HepG2 (cell line): Measurements from ENCODE around the gene GPR39. TPM values are rescaled to one million over a fixed set of nuclear protein-coding genes. Genes with fewer than 3 reads are reported as not detected.

ENCODE experiments used
- ATAC-seq: fragments of 200-7000 bp; cut with Tn5 transposase; 3 replicates; pipeline ENCODE4 v1.9.1; 2020; ENCODE audit warnings: mild to moderate bottlenecking, moderate library complexity
- BruUV-seq: library from RNA; stranded (reverse); fragments of 400-500 nt; replicated peaks from 2 replicates; lab custom pipeline; 2021; lab: Mats Ljungman, UMichigan
- CTCF ChIA-PET: fragments of 300-600 bp; formaldehyde crosslinking; extraction: SDS; loops from one replicate; lab custom pipeline; 2021; ENCODE audit warnings: low total read pairs, inconsistent platforms, low intra/inter-chr PET ratio; lab: Yijun Ruan, JAX
- POLR2A ChIA-PET: fragments of 350-600 bp; sonication (Branson Sonifier 250); formaldehyde crosslinking; loops from one replicate; lab custom pipeline; 2020; ENCODE audit warnings: antibody characterized with exemption, inconsistent platforms; lab: Yijun Ruan, JAX
- DNase-seq: peaks from one replicate; pipeline ENCODE4 v3.0.0-alpha.2; 2015; ENCODE audit warnings: low spot score
- FAIRE-seq: peaks from 3 replicates; lab custom pipeline; 2011; peaks lifted over from hg19 to GRCh38; lab: Jason Lieb, UNC
- H2AFZ ChIP-seq: one replicate; pipeline ENCODE4 v1.6.1; 2011; ENCODE audit warnings: low read length, inconsistent platforms
- H3K27ac ChIP-seq: fragments of 300-600 bp; 3 replicates; pipeline ENCODE4 v1.8.0; 2011; ENCODE audit warnings: mixed run types, mild to moderate bottlenecking, mixed read lengths, low read length, inconsistent platforms; ENCODE audit not compliant: insufficient read depth; ENCODE audit errors: extremely low read length
- H3K27me3 ChIP-seq, 2 experiments: fragments of 200-600 bp in 1 of 2; 2 replicates in 1 of 2; 3 replicates in 1 of 2; pipeline versions ENCODE4 v1.6.0 to v1.8.0; 2011; ENCODE audit warnings: low read length in 2 of 2, mild to moderate bottlenecking in 2 of 2, moderate library complexity in 2 of 2, inconsistent platforms in 1 of 2; ENCODE audit not compliant: insufficient read depth in 2 of 2, control insufficient read depth in 1 of 2
- H3K36me3 ChIP-seq, 2 experiments: fragments of 200-600 bp in 1 of 2; replicated peaks in 1 of 2; 2 replicates in 1 of 2; 3 replicates in 1 of 2; pipeline versions ENCODE4 v1.5.1 to v1.8.0; 2011; ENCODE audit warnings: low read length in 2 of 2, inconsistent platforms in 1 of 2; ENCODE audit not compliant: insufficient read depth in 2 of 2, control insufficient read depth in 1 of 2
- H3K4me1 ChIP-seq: 2 replicates; pipeline ENCODE4 v1.5.1; 2012; ENCODE audit warnings: low read length, inconsistent platforms; ENCODE audit not compliant: insufficient read depth
- H3K4me2 ChIP-seq: 2 replicates; pipeline ENCODE4 v1.6.0; 2011; ENCODE audit warnings: low read depth, low read length, inconsistent platforms
- H3K4me3 ChIP-seq, 3 experiments: fragments of 200-600 bp in 1 of 3; sonication (generic), shearing (Covaris generic) in 1 of 3; replicated peaks in 1 of 3; 2 replicates each; pipeline ENCODE4 v1.5.1; 2011 to 2016; ENCODE audit warnings: low read length in 3 of 3, inconsistent platforms in 2 of 3, low read depth in 2 of 3, mild to moderate bottlenecking in 2 of 3, control low read depth in 1 of 3, mixed read lengths in 1 of 3; ENCODE audit not compliant: insufficient read depth in 1 of 3
- H3K79me2 ChIP-seq: one replicate; pipeline ENCODE4 v1.6.1; 2011; ENCODE audit warnings: low read length, inconsistent platforms; ENCODE audit not compliant: insufficient read depth
- H3K9ac ChIP-seq: 2 replicates; pipeline ENCODE4 v1.6.0; 2011; ENCODE audit warnings: mild to moderate bottlenecking, low read depth, low read length, inconsistent platforms; ENCODE audit not compliant: insufficient read depth
- H3K9me3 ChIP-seq: 2 replicates; pipeline ENCODE4 v1.5.1; 2012; ENCODE audit warnings: mild to moderate bottlenecking, low read length
- H4K20me1 ChIP-seq: 2 replicates; pipeline ENCODE4 v1.6.0; 2011; ENCODE audit warnings: inconsistent platforms, mild to moderate bottlenecking, low read length, moderate library complexity; ENCODE audit not compliant: insufficient read depth
- AGO2 ChIP-seq: fragments of 200-400 bp; formaldehyde crosslinking; optimal IDR thresholded peaks from 2 replicates; pipeline ENCODE3; 2017; ENCODE audit warnings: mild to moderate bottlenecking, low read depth, low read length, moderate library complexity
- AKAP8 ChIP-seq: sonication (generic); formaldehyde crosslinking; IDR thresholded peaks from 2 replicates; pipeline ENCODE4 v1.5.1; 2020; ENCODE audit warnings: mild to moderate bottlenecking, missing genetic modification reagents
- BCL3 ChIP-seq: sonication (generic); formaldehyde crosslinking; IDR thresholded peaks from 2 replicates; pipeline ENCODE4 v1.5.1; 2020; ENCODE audit warnings: mild to moderate bottlenecking, missing genetic modification reagents, moderate library complexity
- CHD4 ChIP-seq: fragments of 200-600 bp; sonication (generic); IDR thresholded peaks from 2 replicates; pipeline ENCODE4 v1.7.0; 2017; ENCODE audit warnings: mild to moderate bottlenecking, low read length, borderline replicate concordance
- E2F2 ChIP-seq: sonication (generic); formaldehyde crosslinking; IDR thresholded peaks from 2 replicates; pipeline ENCODE4 v1.4.0; 2020; ENCODE audit warnings: missing genetic modification reagents, borderline replicate concordance
- HMG20B ChIP-seq: conservative IDR thresholded peaks from 2 replicates; pipeline ENCODE4 v1.6.1; 2016; ENCODE audit warnings: missing genetic modification reagents, missing compliant biosample characterization
- IKZF1 ChIP-seq: fragments of 450-650 bp; IDR thresholded peaks from 2 replicates; pipeline ENCODE4 v1.7.1; 2016
- MEF2D ChIP-seq: sonication (generic); formaldehyde crosslinking; IDR thresholded peaks from 2 replicates; pipeline ENCODE4 v1.5.1; 2020; ENCODE audit warnings: mild to moderate bottlenecking, missing genetic modification reagents
- NFE2L2 ChIP-seq: fragments of 150-350 bp; IDR thresholded peaks from 2 replicates; pipeline ENCODE4 v1.6.1; 2014; ENCODE audit warnings: low read length
- PRDM10 ChIP-seq: sonication (generic); formaldehyde crosslinking; IDR thresholded peaks from 2 replicates; pipeline ENCODE4 v1.4.0; 2020; ENCODE audit warnings: low read depth, missing genetic modification reagents
- XRCC5 ChIP-seq: fragments of 200-400 bp; formaldehyde crosslinking; optimal IDR thresholded peaks from 2 replicates; pipeline ENCODE3; 2017; ENCODE audit warnings: mild to moderate bottlenecking, low read length
- ZBTB1 ChIP-seq: sonication (generic); formaldehyde crosslinking; IDR thresholded peaks from 2 replicates; pipeline ENCODE4 v1.4.0; 2020; ENCODE audit warnings: missing genetic modification reagents, borderline replicate concordance
- ZNF224 ChIP-seq: sonication (generic); formaldehyde crosslinking; IDR thresholded peaks from 2 replicates; pipeline ENCODE4 v1.5.0; 2020; ENCODE audit warnings: mild to moderate bottlenecking, missing genetic modification reagents
- ZNF274 ChIP-seq: sonication (generic); formaldehyde crosslinking; IDR thresholded peaks from 2 replicates; pipeline ENCODE4 v1.5.1; 2020; ENCODE audit warnings: mild to moderate bottlenecking, missing genetic modification reagents
- ZNF501 ChIP-seq: sonication (generic); formaldehyde crosslinking; IDR thresholded peaks from 2 replicates; pipeline ENCODE4 v1.5.1; 2020; ENCODE audit warnings: mild to moderate bottlenecking, moderate library complexity, missing genetic modification reagents
- ZNF510 ChIP-seq: sonication (generic); formaldehyde crosslinking; IDR thresholded peaks from 2 replicates; pipeline ENCODE4 v1.4.0; 2020; ENCODE audit warnings: low read depth, mild to moderate bottlenecking, missing genetic modification reagents
- ZNF839 ChIP-seq: sonication (generic); formaldehyde crosslinking; IDR thresholded peaks from 2 replicates; pipeline ENCODE4 v1.4.0; 2020; ENCODE audit warnings: missing genetic modification reagents, mild to moderate bottlenecking, borderline replicate concordance
- ZNF891 ChIP-seq: sonication (generic); formaldehyde crosslinking; IDR thresholded peaks from 2 replicates; pipeline ENCODE4 v1.5.0; 2020; ENCODE audit warnings: mild to moderate bottlenecking, missing genetic modification reagents
- WGBS: methylation state at CpG from one replicate; pipeline ENCODE4 v1.1.6; 2017; ENCODE audit warnings: low lambda C conversion rate; 5-methylcytosine and 5-hydroxymethylcytosine counted together
- in situ Hi-C: cut with HindIII; loops from 2 replicates; pipeline ENCODE4 v1.10.0; 2017; ENCODE audit warnings: low pct_unique_long_range_greater_than_20kb; ENCODE audit not compliant: extremely low pct_ligation_motif_present
- intact Hi-C: fragments of 100-400 bp; cut with micrococcal nuclease; formaldehyde crosslinking; loops from one replicate; pipeline ENCODE4 v1.10.0; 2022; ENCODE audit not compliant: unreplicated experiment
- polyA plus RNA-seq, 8 experiments: library from polyadenylated mRNA; depleted of rRNA in 3 of 8; stranded (reverse) in 7 of 8; unstranded in 1 of 8; fragments of >200 nt; fragmentation: Illumina TruSeq in 4 of 8; extraction: Trizol in 4 of 8; gene quantifications; 2 replicates each; pipeline versions ENCODE4 v1.2.1 to v1.2.3, GENCODE V29; 2011 to 2016; ENCODE audit warnings: low read depth in 4 of 8, missing spikeins in 1 of 8, mixed read lengths in 1 of 8; ENCODE audit not compliant: insufficient read depth in 1 of 8
- total RNA-seq, 5 experiments: library from RNA; depleted of rRNA; stranded (reverse); fragments of >200 nt; fragmentation: Illumina TruSeq; extraction: Trizol; gene quantifications; 2 replicates each; pipeline ENCODE4 v1.2.3, GENCODE V29; 2016; ENCODE audit warnings: low read depth in 1 of 5
- TF ChIP-seq, protein P1 (sequence below): sonication (generic); formaldehyde crosslinking; conservative IDR thresholded peaks from 2 replicates; pipeline ENCODE4 v1.4.0; 2020; ENCODE audit warnings: missing genetic modification reagents

The GPR39 gene
- total and polyA plus RNA-seq, 2 of the 13 experiments (the other 11 are each of a cell fraction or from before 2014, with no cell fraction given) = 0.16 to 0.62 TPM

GRCh38 chr2:132426656-132427055 is 10.1 kb downstream of the GPR39 start:
- no peak overlapping the region for H3K9ac ChIP-seq
- intact Hi-C loops = no loop called here
- 53% methylated on average over 5 of the region's 5 CpGs for WGBS
- CTCF ChIA-PET = no interaction called here
- TF ChIP-seq ZNF839 (CRISPR knock-in tag) (no peak), NFE2L2 (no peak), IKZF1 (no peak), PRDM10 (CRISPR knock-in tag) (no peak), ZNF501 (CRISPR knock-in tag) (no peak), XRCC5 (no peak), CHD4 (no peak), MEF2D (CRISPR knock-in tag) (no peak), AGO2 (no peak), ZNF274 (CRISPR knock-in tag) (no peak), ZNF224 (CRISPR knock-in tag) (no peak), ZNF891 (no peak), BCL3 (CRISPR knock-in tag) (no peak), ZNF510 (CRISPR knock-in tag) (no peak), HMG20B (CRISPR knock-in tag) (no peak), ZBTB1 (no peak), AKAP8 (no peak), E2F2 (no peak)
- TF ChIP-seq, protein P1, sequence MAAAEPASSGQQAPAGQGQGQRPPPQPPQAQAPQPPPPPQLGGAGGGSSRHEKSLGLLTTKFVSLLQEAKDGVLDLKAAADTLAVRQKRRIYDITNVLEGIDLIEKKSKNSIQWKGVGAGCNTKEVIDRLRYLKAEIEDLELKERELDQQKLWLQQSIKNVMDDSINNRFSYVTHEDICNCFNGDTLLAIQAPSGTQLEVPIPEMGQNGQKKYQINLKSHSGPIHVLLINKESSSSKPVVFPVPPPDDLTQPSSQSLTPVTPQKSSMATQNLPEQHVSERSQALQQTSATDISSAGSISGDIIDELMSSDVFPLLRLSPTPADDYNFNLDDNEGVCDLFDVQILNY (CRISPR knock-in tag) = no peak
- H3K27me3 ChIP-seq = no peaks in the 10 kb centered on the region
- no peak overlapping the region for H3K27ac ChIP-seq
- ATAC-seq (no peak), DNase-seq (no peak), FAIRE-seq (no peak)
- no peaks in the 10 kb centered on the region for H3K36me3 ChIP-seq
- peaks cover 3% of the 10 kb centered on the region for H3K9me3 ChIP-seq
- BruUV-seq = no TSS peak
- H3K4me2 ChIP-seq = no peak overlapping the region
- H3K79me2 ChIP-seq = no peaks in the 10 kb centered on the region
- POLR2A ChIA-PET = interaction anchor here (2.8 kb wide), 1 partner anchor 10 kb away, joined by 10 read pairs; the partner anchor contains the start of gene GPR39
- no peak overlapping the region for H2AFZ ChIP-seq
- in situ Hi-C loops = no loop called here
- no peak overlapping the region for H3K4me3 ChIP-seq
- H3K4me1 ChIP-seq = peaks cover 25% of the 10 kb centered on the region
- H4K20me1 ChIP-seq = no peaks in the 10 kb centered on the region
